GM12878 (cell line): ENCODE data around the gene AFAP1. TPM values are rescaled to one million over a fixed set of nuclear protein-coding genes. Genes with fewer than 3 reads are reported as not detected.

Experiments used
- ATAC-seq: fragments of 200-7000 bp; cut with Tn5 transposase; 3 replicates; pipeline ENCODE4 v1.9.1; 2020; ENCODE audit warnings: mild to moderate bottlenecking, moderate library complexity
- BruUV-seq: library from RNA; stranded (reverse); fragments of 400-500 nt; replicated peaks from 2 replicates; lab custom pipeline; 2021; lab: Mats Ljungman, UMichigan
- CTCF ChIA-PET: fragments of 300-600 bp; sonication (Branson Sonifier 250); formaldehyde crosslinking; extraction: SDS; loops from one replicate; lab custom pipeline; 2021; ENCODE audit warnings: inconsistent platforms; lab: Yijun Ruan, JAX
- POLR2A ChIA-PET: fragments of 350-600 bp; formaldehyde crosslinking; extraction: SDS; loops from one replicate; lab custom pipeline; 2021; ENCODE audit warnings: inconsistent platforms; lab: Charles Lee
- RAD21 ChIA-PET: fragments of 300-600 bp; sonication (Branson Sonifier 250); formaldehyde crosslinking; loops from one replicate; lab custom pipeline; 2023; ENCODE audit warnings: antibody characterized with exemption; ENCODE audit not compliant: unreplicated experiment; lab: Charles Lee
- SMC1A ChIA-PET: fragments of 300-600 bp; sonication (Branson Sonifier 250); formaldehyde crosslinking; loops from one replicate; lab custom pipeline; 2023; ENCODE audit not compliant: unreplicated experiment, uncharacterized antibody; lab: Charles Lee
- DNase-seq: peaks from one replicate; pipeline ENCODE4 v3.0.0-alpha.2; 2011; ENCODE audit warnings: low read depth, low spot score
- FAIRE-seq: peaks from 3 replicates; lab custom pipeline; 2011; peaks lifted over from hg19 to GRCh38; lab: Jason Lieb, UNC
- H2AFZ ChIP-seq: 2 replicates; pipeline ENCODE4 v1.6.0; 2011; ENCODE audit warnings: low read depth, low read length, control low read depth; ENCODE audit not compliant: control insufficient read depth
- H3K27ac ChIP-seq: 2 replicates; pipeline ENCODE4 v1.5.1; 2011; ENCODE audit warnings: control low read depth; ENCODE audit not compliant: control insufficient read depth, insufficient read depth
- H3K27me3 ChIP-seq, 2 experiments: replicated peaks in 1 of 2; 2 replicates each; pipeline versions ENCODE4 v1.6.0 to v1.6.1; 2011; ENCODE audit warnings: low read length in 1 of 2; ENCODE audit not compliant: control insufficient read depth in 2 of 2, insufficient read depth in 2 of 2
- H3K36me3 ChIP-seq, 2 experiments: 2 replicates each; pipeline ENCODE4 v1.5.1; 2011; ENCODE audit warnings: low read length in 1 of 2; ENCODE audit not compliant: control insufficient read depth in 2 of 2, insufficient read depth in 2 of 2
- H3K4me1 ChIP-seq: 2 replicates; pipeline ENCODE4 v1.6.1; 2011; ENCODE audit warnings: mild to moderate bottlenecking, low read length, moderate library complexity, mixed read lengths; ENCODE audit not compliant: control insufficient read depth, insufficient read depth
- H3K4me2 ChIP-seq: 2 replicates; pipeline ENCODE4 v1.6.0; 2011; ENCODE audit warnings: control low read depth; ENCODE audit not compliant: control insufficient read depth, insufficient read depth
- H3K4me3 ChIP-seq: fragments of 200-600 bp; sonication (generic); 2 replicates; pipeline ENCODE4 v1.5.1; 2016
- H3K79me2 ChIP-seq: 2 replicates; pipeline ENCODE4 v1.6.0; 2011; ENCODE audit warnings: low read length; ENCODE audit not compliant: control insufficient read depth, insufficient read depth
- H3K9ac ChIP-seq: 2 replicates; pipeline ENCODE4 v1.8.0; 2011; ENCODE audit warnings: low read length, control low read depth, mixed read lengths; ENCODE audit not compliant: control insufficient read depth, insufficient read depth
- H3K9me3 ChIP-seq: replicated peaks from 3 replicates; pipeline ENCODE4 v1.5.1; 2011; ENCODE audit warnings: mild to moderate bottlenecking, low read length; ENCODE audit not compliant: control insufficient read depth, insufficient read depth
- H4K20me1 ChIP-seq: 2 replicates; pipeline ENCODE4 v1.6.0; 2011; ENCODE audit not compliant: control insufficient read depth, insufficient read depth
- IRF4 ChIP-seq: IDR thresholded peaks from 2 replicates; pipeline ENCODE4 v1.6.1; 2011; ENCODE audit warnings: low read depth, low read length
- IRF5 ChIP-seq: fragments of 450-650 bp; IDR thresholded peaks from 2 replicates; pipeline ENCODE4 v1.6.1; 2017; ENCODE audit warnings: borderline replicate concordance
- JUNB ChIP-seq: IDR thresholded peaks from 2 replicates; pipeline ENCODE4 v1.6.1; 2016; ENCODE audit warnings: antibody characterized with exemption, mild to moderate bottlenecking
- MAX ChIP-seq: IDR thresholded peaks from 2 replicates; pipeline ENCODE4 v1.6.1; 2012; ENCODE audit warnings: low read depth, low read length, improper control_type of control experiment
- MEF2A ChIP-seq: IDR thresholded peaks from 2 replicates; pipeline ENCODE4 v1.6.1; 2011; ENCODE audit warnings: low read depth, mild to moderate bottlenecking, low read length, moderate library complexity; ENCODE audit not compliant: insufficient read depth
- NFYA ChIP-seq: IDR thresholded peaks from 2 replicates; pipeline ENCODE4 v1.6.1; 2011; ENCODE audit warnings: low read depth, mild to moderate bottlenecking, low read length, improper control_type of control experiment, borderline replicate concordance
- PAX5 ChIP-seq: IDR thresholded peaks from 2 replicates; pipeline ENCODE4 v1.6.1; 2011; ENCODE audit warnings: low read depth, low read length, borderline replicate concordance
- PML ChIP-seq: IDR thresholded peaks from 2 replicates; pipeline ENCODE4 v1.6.1; 2012; ENCODE audit warnings: low read length, inconsistent platforms
- RBBP5 ChIP-seq: fragments of 200-600 bp; sonication (generic); conservative IDR thresholded peaks from 2 replicates; pipeline ENCODE4 v1.6.1; 2016
- TCF3 ChIP-seq: IDR thresholded peaks from 2 replicates; pipeline ENCODE4 v1.6.1; 2012; ENCODE audit warnings: low read depth, mild to moderate bottlenecking, low read length, borderline replicate concordance; ENCODE audit not compliant: insufficient read depth
- YY1 ChIP-seq: IDR thresholded peaks from 2 replicates; pipeline ENCODE4 v1.6.1; 2011; ENCODE audit warnings: low read depth, mild to moderate bottlenecking, low read length
- ZZZ3 ChIP-seq: IDR thresholded peaks from 2 replicates; pipeline ENCODE4 v1.6.1; 2011; ENCODE audit warnings: low read depth; ENCODE audit not compliant: control insufficient read depth, insufficient read length
- WGBS: methylation state at CpG from one replicate; pipeline ENCODE4 v1.1.6; 2016; ENCODE audit warnings: low lambda C conversion rate; ENCODE audit not compliant: insufficient replicate concordance, insufficient coverage; ENCODE audit errors: missing lambda C conversion rate; 5-methylcytosine and 5-hydroxymethylcytosine counted together
- in situ Hi-C: fragments of 300-500 bp; cut with MboI; formaldehyde crosslinking; loops from 9 replicates; pipeline ENCODE4 v1.14.3; 2018; ENCODE audit warnings: mixed read lengths
- intact Hi-C: fragments of 100-400 bp; cut with micrococcal nuclease; formaldehyde crosslinking; loops from one replicate; pipeline ENCODE4 v1.14.2; 2022; ENCODE audit not compliant: unreplicated experiment
- polyA plus RNA-seq, 11 experiments: library from polyadenylated mRNA; depleted of rRNA in 4 of 11; unstranded in 6 of 11; stranded (reverse) in 5 of 11; fragments of >200 nt; fragmentation: Nextera tagmentation in 4 of 11; fragmentation: Illumina TruSeq in 1 of 11; extraction: Ambion mirVana in 4 of 11; extraction: Trizol in 1 of 11; gene quantifications; 1 replicate in 1 of 11; 2 replicates in 10 of 11; pipeline versions ENCODE4 v1.2.1 to v1.2.3, GENCODE V29; 2011 to 2016; ENCODE audit warnings: inconsistent platforms in 2 of 11, missing spikeins in 2 of 11, low read depth in 1 of 11
- total RNA-seq, 4 experiments: library from RNA; depleted of rRNA in 3 of 4; stranded (reverse); fragments of >200 nt in 3 of 4; fragmentation: Illumina TruSeq in 1 of 4; extraction: Trizol in 1 of 4; gene quantifications; 2 replicates each; pipeline versions ENCODE4 v1.2.1 to v1.2.3, GENCODE V29; 2013 to 2021

Gene AFAP1
- total and polyA plus RNA-seq, 10 of the 15 experiments (the other 5 are each of a cell fraction or from before 2014, with no cell fraction given) = 0.02 to 0.23 (median 0.09) TPM; not detected in 1

GRCh38 chr4:7759635-7760034, 180.0 kb downstream of the AFAP1 start:
- TF ChIP-seq RBBP5 = no peak
- no peak for TF ChIP-seq MAX
- TF ChIP-seq NFYA = no peak
- TF ChIP-seq TCF3 = no peak
- no peak for TF ChIP-seq IRF4
- no peak for TF ChIP-seq IRF5
- TF ChIP-seq JUNB = no peak
- TF ChIP-seq ZZZ3 = no peak
- TF ChIP-seq MEF2A = no peak
- no peak for TF ChIP-seq YY1
- TF ChIP-seq PML = no peak
- no peak for TF ChIP-seq PAX5
- TF ChIP-seq, all 136 proteins: peak for 0
- no peaks in the 10 kb centered on the region for H3K79me2 ChIP-seq
- FAIRE-seq = no peak
- ChIA-PET POLR2A (no interaction called here), CTCF (interaction anchor here (0.6 to 3.2 kb wide), 3 partner anchors 43 to 45 kb away, joined by 3 to 12 read pairs (median 4); no protein-coding TSS in a partner anchor), RAD21 (no interaction called here), SMC1A (no interaction called here)
- H2AFZ ChIP-seq = no peak overlapping the region
- H3K4me3 ChIP-seq = no peak overlapping the region
- no peaks in the 10 kb centered on the region for H4K20me1 ChIP-seq
- intact Hi-C loops = loop anchor here (5.0 kb wide), 1 partner anchor 228 kb away; no protein-coding TSS in a partner anchor
- no peaks in the 10 kb centered on the region for H3K9me3 ChIP-seq
- H3K4me1 ChIP-seq = peaks cover 4% of the 10 kb centered on the region; the same call in 1 of the 2 replicates
- H3K27ac ChIP-seq = no peak overlapping the region
- in situ Hi-C loops = no loop called here
- BruUV-seq = no TSS peak
- H3K36me3 ChIP-seq = no peaks in the 10 kb centered on the region
- H3K4me2 ChIP-seq = no peak overlapping the region
- no peak for DNase-seq
- peaks cover 0 to 2% of the 10 kb centered on the region in 2 experiments; a peak in 2 of 4 replicates for H3K27me3 ChIP-seq
- WGBS = 50% methylated on average over 7 of the region's 7 CpGs
- no peak overlapping the region for H3K9ac ChIP-seq
- no peak for ATAC-seq
